WI38 (cell line): ENCODE measurements around the gene LRRC73.
A peak's percentile ranks its signal among the peaks of the same experiment; 100 is the strongest.

Source experiments
- H3K4me3 ChIP-seq: 2 replicates; pipeline ENCODE4 v1.5.1; 2011; ENCODE audit warnings: low read depth, mild to moderate bottlenecking, control low read depth, low read length
- TF ChIP-seq, protein P1 (sequence below): IDR thresholded peaks from 2 replicates; pipeline ENCODE4 v1.5.1; 2012; ENCODE audit warnings: low read depth, mild to moderate bottlenecking, control low read depth, low read length

The LRRC73 gene

DNA sequence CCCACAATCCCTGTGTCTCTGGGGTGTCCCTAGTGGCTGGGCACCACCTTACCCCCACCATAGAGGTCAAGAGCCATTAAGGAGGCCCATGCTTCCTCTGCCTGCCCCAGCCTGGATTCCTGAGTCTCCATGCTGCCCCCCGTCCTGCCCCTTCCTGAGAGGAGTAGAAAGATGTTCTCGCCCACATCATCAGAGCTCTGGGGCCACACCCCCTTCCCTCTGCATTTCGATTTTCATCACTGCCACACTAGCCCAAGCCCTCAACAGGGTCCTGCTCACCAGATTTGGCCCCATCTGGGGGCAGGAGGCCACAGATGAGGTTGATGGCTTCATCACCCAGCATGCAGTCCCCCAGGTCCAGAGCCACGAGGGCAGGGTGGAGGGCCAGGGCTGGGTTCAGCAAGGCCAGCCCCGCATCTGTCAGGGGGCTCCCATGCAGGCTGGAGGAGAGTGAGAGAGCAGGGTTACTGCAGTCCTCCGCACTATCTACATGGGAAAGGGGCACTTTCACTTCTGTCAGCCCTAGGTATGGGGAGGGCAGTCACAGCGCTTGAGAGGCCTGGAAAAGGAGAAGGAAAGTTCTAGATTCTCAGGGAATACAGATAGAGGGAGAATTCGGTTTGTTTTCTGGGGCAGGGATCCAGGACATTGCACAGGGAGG is 1.5 kb downstream of the LRRC73 start:
- no peak overlapping the region for H3K4me3 ChIP-seq
- TF ChIP-seq, protein P1, sequence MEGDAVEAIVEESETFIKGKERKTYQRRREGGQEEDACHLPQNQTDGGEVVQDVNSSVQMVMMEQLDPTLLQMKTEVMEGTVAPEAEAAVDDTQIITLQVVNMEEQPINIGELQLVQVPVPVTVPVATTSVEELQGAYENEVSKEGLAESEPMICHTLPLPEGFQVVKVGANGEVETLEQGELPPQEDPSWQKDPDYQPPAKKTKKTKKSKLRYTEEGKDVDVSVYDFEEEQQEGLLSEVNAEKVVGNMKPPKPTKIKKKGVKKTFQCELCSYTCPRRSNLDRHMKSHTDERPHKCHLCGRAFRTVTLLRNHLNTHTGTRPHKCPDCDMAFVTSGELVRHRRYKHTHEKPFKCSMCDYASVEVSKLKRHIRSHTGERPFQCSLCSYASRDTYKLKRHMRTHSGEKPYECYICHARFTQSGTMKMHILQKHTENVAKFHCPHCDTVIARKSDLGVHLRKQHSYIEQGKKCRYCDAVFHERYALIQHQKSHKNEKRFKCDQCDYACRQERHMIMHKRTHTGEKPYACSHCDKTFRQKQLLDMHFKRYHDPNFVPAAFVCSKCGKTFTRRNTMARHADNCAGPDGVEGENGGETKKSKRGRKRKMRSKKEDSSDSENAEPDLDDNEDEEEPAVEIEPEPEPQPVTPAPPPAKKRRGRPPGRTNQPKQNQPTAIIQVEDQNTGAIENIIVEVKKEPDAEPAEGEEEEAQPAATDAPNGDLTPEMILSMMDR: no peak

DNA sequence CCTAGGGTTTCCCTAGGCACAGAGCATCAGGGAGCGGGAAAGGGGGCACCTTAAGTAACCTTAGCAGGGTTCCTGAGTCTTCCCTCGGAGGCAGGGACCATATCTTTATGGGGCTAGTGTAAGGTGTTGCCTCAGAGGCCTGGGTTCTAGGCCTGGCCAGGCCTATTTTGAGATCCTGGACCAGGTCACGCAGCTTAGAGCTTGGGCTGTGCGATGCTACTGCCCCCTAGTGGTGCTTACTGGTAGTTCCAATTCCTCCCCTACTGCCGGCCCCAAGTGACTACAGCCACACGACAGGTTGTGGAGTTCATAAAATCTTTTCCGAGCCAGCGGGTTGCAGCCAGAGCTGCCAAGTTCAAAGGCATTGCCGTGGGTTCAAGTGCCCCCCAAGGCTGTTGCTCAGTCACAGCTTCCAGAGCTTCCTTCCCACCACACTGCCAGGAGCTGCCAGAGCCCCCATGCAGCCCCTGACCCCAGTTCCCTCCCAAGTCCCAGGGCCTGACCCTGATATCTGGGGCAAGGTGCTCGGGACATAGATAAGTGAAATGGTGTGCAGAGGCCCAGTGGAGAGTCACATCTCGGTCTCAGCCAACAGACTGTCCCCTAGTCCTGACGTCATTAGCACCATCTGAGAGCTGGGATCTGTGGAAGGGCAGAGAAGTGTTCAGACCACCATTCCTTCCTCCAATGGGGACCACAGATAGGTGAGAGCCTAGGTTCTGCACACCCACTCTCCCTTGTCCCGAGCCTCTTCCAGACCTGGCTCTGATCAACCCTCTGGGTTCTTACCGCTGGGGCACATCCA is 3.3 kb downstream of the LRRC73 start:
- no peak overlapping the region for H3K4me3 ChIP-seq
- TF ChIP-seq, protein P1: peak; percentile 94

DNA sequence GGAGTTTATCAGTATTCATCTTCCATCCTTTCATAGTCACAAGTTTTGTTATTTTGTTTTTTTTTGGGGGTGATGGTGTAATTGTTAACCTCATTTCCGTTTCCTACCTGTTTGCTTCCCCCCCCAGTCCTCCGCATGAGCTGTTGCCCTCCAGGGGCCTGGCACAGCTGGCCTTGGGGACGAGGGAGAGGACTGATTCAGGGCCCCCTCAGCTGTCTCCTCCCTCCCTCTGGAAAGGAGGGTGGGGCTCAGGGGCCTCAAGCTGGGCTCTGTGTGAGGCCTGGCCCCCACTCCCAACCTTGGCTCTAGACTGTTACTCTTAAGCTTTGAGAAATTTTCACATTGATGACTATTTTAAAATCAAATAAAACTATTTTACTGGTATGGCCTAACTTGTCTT is 4.0 kb downstream of the LRRC73 start:
- TF ChIP-seq, protein P1: no peak
- H3K4me3 ChIP-seq: no peak overlapping the region

DNA sequence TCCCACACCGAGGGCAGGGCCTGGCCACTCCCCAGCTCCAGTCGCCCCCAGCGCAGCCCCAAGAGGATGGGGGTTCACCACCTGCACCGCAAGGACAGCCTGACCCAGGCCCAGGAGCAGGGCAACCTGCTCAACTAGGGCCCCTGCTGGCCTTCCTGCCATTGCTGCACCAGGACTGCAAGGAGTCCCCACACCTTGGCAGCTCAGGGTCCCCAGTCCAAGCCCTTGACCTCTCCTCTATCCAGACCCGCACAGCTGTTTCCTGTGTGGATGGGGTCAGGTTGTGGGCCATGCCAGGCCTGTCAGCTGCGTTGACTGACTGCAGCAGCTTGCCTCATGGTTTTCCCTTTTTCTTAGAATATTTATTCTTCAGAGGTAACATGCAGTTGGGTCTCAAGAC is 4.4 kb downstream of the LRRC73 start:
- TF ChIP-seq, protein P1: no peak
- H3K4me3 ChIP-seq: no peak overlapping the region

DNA sequence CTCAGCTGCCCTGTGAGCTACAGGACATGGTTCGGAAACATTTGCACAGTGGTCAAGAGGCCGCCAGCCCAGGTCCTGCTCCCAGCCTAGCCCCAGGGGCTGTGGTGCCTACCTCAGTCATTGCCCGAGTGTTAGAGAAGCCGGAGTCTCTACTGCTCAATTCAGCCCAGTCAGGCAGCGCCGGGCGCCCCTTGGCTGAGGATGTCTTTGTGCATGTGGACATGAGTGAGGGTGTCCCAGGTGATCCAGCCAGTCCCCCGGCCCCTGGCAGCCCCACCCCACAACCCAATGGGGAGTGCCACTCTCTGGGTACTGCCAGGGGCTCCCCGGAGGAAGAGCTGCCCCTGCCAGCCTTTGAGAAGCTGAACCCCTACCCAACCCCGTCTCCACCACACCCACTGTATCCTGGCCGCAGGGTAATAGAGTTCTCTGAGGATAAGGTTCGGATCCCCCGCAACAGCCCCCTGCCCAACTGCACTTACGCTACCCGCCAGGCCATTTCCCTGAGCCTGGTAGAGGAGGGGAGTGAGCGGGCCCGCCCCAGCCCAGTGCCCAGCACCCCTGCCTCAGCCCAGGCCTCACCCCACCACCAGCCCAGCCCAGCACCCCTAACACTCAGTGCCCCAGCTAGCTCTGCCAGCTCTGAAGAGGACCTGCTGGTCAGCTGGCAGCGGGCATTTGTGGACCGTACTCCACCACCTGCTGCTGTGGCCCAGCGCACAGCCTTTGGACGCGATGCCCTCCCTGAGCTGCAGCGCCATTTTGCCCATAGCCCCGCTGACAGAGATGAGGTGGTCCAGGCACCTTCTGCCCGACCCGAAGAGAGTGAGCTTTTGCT is 5.2 kb downstream of the LRRC73 start:
- TF ChIP-seq, protein P1: no peak
- H3K4me3 ChIP-seq: no peak overlapping the region

DNA sequence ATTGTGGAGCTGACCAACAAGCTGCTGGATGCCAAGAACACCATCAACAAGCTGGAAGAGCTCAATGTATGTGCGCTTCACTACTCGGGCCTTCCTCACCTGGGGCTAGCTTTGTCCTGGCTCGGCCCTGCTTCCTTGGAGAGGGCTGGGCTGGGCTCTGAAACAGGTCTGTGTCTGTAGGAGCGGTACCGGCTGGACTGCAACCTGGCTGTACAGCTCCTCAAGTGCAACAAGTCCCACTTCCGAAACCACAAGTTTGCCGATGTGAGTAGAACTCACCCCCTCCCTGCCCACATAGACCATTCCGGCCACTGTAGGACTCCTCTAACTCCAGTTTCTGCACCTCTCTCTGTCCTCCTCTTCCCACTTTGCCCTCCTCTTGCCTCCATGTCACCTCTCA is 6.7 kb downstream of the LRRC73 start:
- H3K4me3 ChIP-seq: no peak overlapping the region
- TF ChIP-seq, protein P1: no peak
